DND-41 (cell line): Measurements from ENCODE around the gene CC2D1A.

ENCODE experiments used
- CTCF ChIP-seq: IDR thresholded peaks from 2 replicates; pipeline ENCODE4 v1.5.1; 2012; ENCODE audit warnings: borderline replicate concordance, low read length, moderate library complexity, mild to moderate bottlenecking; ENCODE audit not compliant: poor library complexity, severe bottlenecking; ENCODE audit errors: extremely low read depth
- EZH2 ChIP-seq: IDR thresholded peaks from 3 replicates; pipeline ENCODE4 v1.6.1; 2012; ENCODE audit warnings: borderline replicate concordance, low read depth, mild to moderate bottlenecking, moderate library complexity, low read length, inconsistent platforms; ENCODE audit not compliant: severe bottlenecking

DNA sequence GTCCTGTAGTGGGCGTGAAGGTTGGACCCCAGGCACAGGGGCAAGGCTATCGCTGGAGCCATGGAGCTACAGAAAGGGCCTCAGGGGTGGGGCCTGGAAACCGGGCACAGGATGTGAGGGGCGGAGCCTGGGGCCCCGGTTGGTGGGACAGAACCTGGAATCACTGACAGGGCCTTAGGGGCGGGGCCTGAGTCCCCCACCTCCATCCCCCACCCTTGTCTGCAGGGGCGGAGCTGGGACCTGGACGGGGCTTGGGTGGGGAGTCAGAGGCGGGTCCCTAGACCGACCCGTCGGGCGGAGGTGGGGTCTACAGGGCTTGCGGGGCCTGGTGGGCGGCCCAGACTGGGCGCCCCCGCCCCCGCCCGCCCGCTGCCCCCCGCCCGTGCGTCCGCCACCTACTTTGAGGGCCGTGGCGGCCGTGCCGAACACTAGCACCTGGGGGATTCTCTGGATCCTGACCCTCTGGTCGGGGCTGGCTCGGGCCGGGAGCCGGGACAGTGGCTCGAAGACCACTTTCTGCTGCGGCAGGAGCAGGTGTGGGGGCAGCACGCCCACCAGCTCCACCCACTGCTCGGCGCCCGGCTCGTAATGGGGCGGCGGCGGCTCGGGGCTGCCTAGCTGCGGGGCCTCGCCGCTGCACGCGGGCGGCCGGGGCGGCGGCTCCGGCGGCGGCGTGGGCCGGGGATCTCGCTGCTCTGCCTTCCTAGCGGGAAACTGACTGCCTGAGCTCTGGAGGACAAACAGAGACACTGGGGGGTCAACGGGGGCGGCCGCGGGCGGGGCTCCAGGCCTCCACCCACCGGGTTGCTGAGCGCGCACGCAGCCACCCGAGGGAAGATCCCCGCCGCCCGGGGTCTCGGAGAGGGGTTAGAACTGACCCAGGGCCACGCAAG lies 72.6 kb downstream of the CC2D1A start:
- TF ChIP-seq CTCF = no peak
- no peak for TF ChIP-seq EZH2
